GM18907 (cell line): ENCODE measurements around the gene MYO16.

Experiments used
- ATAC-seq: cut with Tn5 transposase; IDR thresholded peaks from one replicate; pipeline ENCODE4 v1.9.1; 2021; ENCODE audit warnings: mild to moderate bottlenecking, moderate library complexity; ENCODE audit not compliant: unreplicated experiment

MYO16 gene

GRCh38 chr13:108629181-108629752 is at the start of gene MYO16:
MYO16 (plus strand) TSS chr13:108629611; CDS start chr13:108629845, 234 bp downstream.
- ATAC-seq, result no peak

GRCh38 chr13:108586826-108587225 is 42.6 kb upstream of the MYO16 start:
- ATAC-seq, result no peak

- ATAC-seq, result no peak
Observed at GRCh38 chr13:108588516-108588915, 40.9 kb upstream of the MYO16 start.

- no peak for ATAC-seq
Observed at GRCh38 chr13:108594153-108594552, 35.3 kb upstream of the MYO16 start.

GRCh38 chr13:108595436-108596274 is 33.8 kb upstream of the MYO16 start:
- no peak for ATAC-seq

- ATAC-seq, result no peak
Observed at GRCh38 chr13:108597943-108598342, 31.5 kb upstream of the MYO16 start.

GRCh38 chr13:108606424-108606823 is 23.0 kb upstream of the MYO16 start:
- ATAC-seq, result no peak

- no peak for ATAC-seq
Observed at GRCh38 chr13:108609353-108609752, 20.1 kb upstream of the MYO16 start.

GRCh38 chr13:108610507-108610906 is 18.9 kb upstream of the MYO16 start:
- no peak for ATAC-seq

GRCh38 chr13:108615241-108615640 is 14.2 kb upstream of the MYO16 start:
- no peak for ATAC-seq

GRCh38 chr13:108618233-108618632 is 11.2 kb upstream of the MYO16 start:
- ATAC-seq, result no peak

GRCh38 chr13:108621462-108621861 is 7.9 kb upstream of the MYO16 start:
- no peak for ATAC-seq

GRCh38 chr13:108624108-108624507 is 5.3 kb upstream of the MYO16 start:
- no peak for ATAC-seq

GRCh38 chr13:108624979-108625378 is 4.4 kb upstream of the MYO16 start:
- ATAC-seq, result no peak

- no peak for ATAC-seq
Observed at GRCh38 chr13:108629988-108630387, 577 bp downstream of the MYO16 start.

- ATAC-seq, result no peak
Observed at GRCh38 chr13:108632649-108633167, 3.3 kb downstream of the MYO16 start.

- no peak for ATAC-seq
Observed at GRCh38 chr13:108638901-108639300, 9.5 kb downstream of the MYO16 start.

- no peak for ATAC-seq
Observed at GRCh38 chr13:108643646-108644353, 14.4 kb downstream of the MYO16 start.

- ATAC-seq, result no peak
Observed at GRCh38 chr13:108645376-108645775, 16.0 kb downstream of the MYO16 start.

GRCh38 chr13:108650271-108650670 is 20.9 kb downstream of the MYO16 start:
- no peak for ATAC-seq

- no peak for ATAC-seq
Observed at GRCh38 chr13:108656742-108657141, 27.3 kb downstream of the MYO16 start.

GRCh38 chr13:108657519-108657918 is 28.1 kb downstream of the MYO16 start:
- no peak for ATAC-seq
